ENCODE results near the gene CD300LF. TPM values are rescaled to one million over a fixed set of nuclear protein-coding genes. Genes with fewer than 3 reads are reported as not detected.

CD300LF gene
- total and polyA plus RNA-seq, 9 of the 15 experiments (the other 6 are each of a cell fraction or from before 2014, with no cell fraction given) = not detected

GRCh38 chr17:74715144-74715543 lies 2.4 kb upstream of the CD300LF start (continued):
- TF ChIP-seq TFAP4 (CRISPR knock-in tag; IDR thresholded peaks at IDR 0.05; ENCODE audit: borderline replicate concordance) (peak; percentile 65), NFXL1 (CRISPR knock-in tag; IDR thresholded peaks at IDR 0.05) (no peak), ZNF280B (CRISPR knock-in tag; IDR thresholded peaks at IDR 0.05) (no peak), ZNF133 (CRISPR knock-in tag; IDR thresholded peaks at IDR 0.05) (no peak), CBFA2T2 (conservative IDR thresholded peaks at IDR 0.05) (peak; percentile 86), RBM34 (IDR thresholded peaks at IDR 0.05; ENCODE audit: borderline replicate concordance, insufficient read depth, low read length) (no peak), SP2 (IDR thresholded peaks at IDR 0.05; ENCODE audit: extremely low read depth, low read depth, low read length, poor library complexity, severe bottlenecking) (no peak), ZNF3 (CRISPR knock-in tag; IDR thresholded peaks at IDR 0.05) (no peak), HOXB6 (CRISPR knock-in tag; IDR thresholded peaks at IDR 0.05; ENCODE audit: borderline replicate concordance) (no peak), SPI1 (IDR thresholded peaks at IDR 0.05; ENCODE audit: borderline replicate concordance, low read depth, low read length) (no peak), RBM22 (IDR thresholded peaks at IDR 0.05; ENCODE audit: low read depth, low read length, poor library complexity, severe bottlenecking) (no peak), CHD4 (IDR thresholded peaks at IDR 0.05; ENCODE audit: insufficient read depth, insufficient replicate concordance, low read depth, low read length, poor library complexity, severe bottlenecking) (no peak), PRDM10 (IDR thresholded peaks at IDR 0.05; ENCODE audit: partially characterized antibody) (no peak), OTX1 (CRISPR knock-in tag; IDR thresholded peaks at IDR 0.05) (no peak), E2F8 (IDR thresholded peaks at IDR 0.05; ENCODE audit: low read depth, partially characterized antibody) (no peak), POLR2G (IDR thresholded peaks at IDR 0.05; ENCODE audit: low read depth, low read length) (no peak), NR1H2 (CRISPR knock-in tag; IDR thresholded peaks at IDR 0.05) (no peak), ZNF766 (CRISPR knock-in tag; conservative IDR thresholded peaks at IDR 0.05) (peak; percentile 76; the same call in 1 of the 2 replicates), ZBED1 (IDR thresholded peaks at IDR 0.05) (0 out of 2 replicates have a peak, but pooled peaks have one; percentile 36), SP1 (CRISPR knock-in tag; IDR thresholded peaks at IDR 0.05) (no peak), SIRT6 (IDR thresholded peaks at IDR 0.05; ENCODE audit: low read depth, low read length) (no peak)

Measured in K562 (cell line).